H1 (cell line): ENCODE data around the gene HAO1. TPM values are rescaled to one million over a fixed set of nuclear protein-coding genes. Genes with fewer than 3 reads are reported as not detected.

Source experiments
- CHD7 ChIP-seq: fragments of 300-600 bp; sonication (generic); IDR thresholded peaks from 2 replicates; pipeline ENCODE4 v1.7.1; 2012; ENCODE audit warnings: low read length, moderate library complexity, mild to moderate bottlenecking, inconsistent platforms; ENCODE audit not compliant: insufficient replicate concordance
- GTF2F1 ChIP-seq: IDR thresholded peaks from 2 replicates; pipeline ENCODE4 v1.6.1; 2012; ENCODE audit warnings: low read depth, low read length, improper control_type of control experiment, borderline replicate concordance
- POLR2AphosphoS5 ChIP-seq: IDR thresholded peaks from 2 replicates; pipeline ENCODE4 v1.6.1; 2011; ENCODE audit warnings: low read depth, low read length
- RAD21 ChIP-seq, 2 experiments: IDR thresholded peaks in 1 of 2; conservative IDR thresholded peaks in 1 of 2; 2 replicates each; pipeline ENCODE4 v1.6.1; 2011; ENCODE audit warnings: low read depth in 2 of 2, low read length in 2 of 2, improper control_type of control experiment in 1 of 2, inconsistent platforms in 1 of 2, mild to moderate bottlenecking in 1 of 2, moderate library complexity in 1 of 2
- SIN3A ChIP-seq, 2 experiments: IDR thresholded peaks in 1 of 2; conservative IDR thresholded peaks in 1 of 2; 2 replicates each; pipeline ENCODE4 v1.6.1; 2011 to 2012; ENCODE audit warnings: low read length in 2 of 2, improper control_type of control experiment in 1 of 2, low read depth in 1 of 2, mild to moderate bottlenecking in 1 of 2
- SP1 ChIP-seq: IDR thresholded peaks from 2 replicates; pipeline ENCODE4 v1.6.1; 2011; ENCODE audit warnings: low read depth, low read length
- polyA plus RNA-seq, 7 experiments: library from polyadenylated mRNA; depleted of rRNA in 3 of 7; stranded (reverse) in 5 of 7; unstranded in 2 of 7; fragments of >200 nt in 5 of 7; fragments of 200-250 nt in 2 of 7; gene quantifications; 1 replicate in 5 of 7; 2 replicates in 1 of 7; 4 replicates in 1 of 7; pipeline versions ENCODE4 v1.2.1 to v1.2.3, GENCODE V29; 2011 to 2013; ENCODE audit warnings: missing spikeins in 2 of 7, mixed read lengths in 2 of 7
- total RNA-seq: library from RNA; stranded (reverse); fragmentation: NEBNext Ultra II Directional; extraction: Animal tissue kit (Norgen Biotek cat#: 25700); gene quantifications from 2 replicates; pipeline ENCODE4 v1.2.1, GENCODE V29; 2021

The HAO1 gene
- total and polyA plus RNA-seq, 2 of the 8 experiments (the other 6 are each of a cell fraction or from before 2014, with no cell fraction given): not detected

GRCh38 chr20:7966176-7966575 is 25.9 kb upstream of the HAO1 start (continued):
- no peak for TF ChIP-seq POLR2AphosphoS5
- TF ChIP-seq RAD21 (IDR thresholded peaks at IDR 0.05 in 1 of 2, conservative IDR thresholded peaks at IDR 0.05 in 1 of 2; ENCODE audit: low read depth in 2 of 2, low read length in 2 of 2): no peak
- no peak for TF ChIP-seq SIN3A (conservative IDR thresholded peaks at IDR 0.05 in 1 of 2, IDR thresholded peaks at IDR 0.05 in 1 of 2; ENCODE audit: low read depth in 1 of 2, low read length in 2 of 2)
- TF ChIP-seq CHD7: no peak
- TF ChIP-seq SP1: no peak
- TF ChIP-seq GTF2F1: no peak
